Endothelial cell of umbilical vein (primary cell): ENCODE data around the gene RIMBP2. TPM values are rescaled to one million over a fixed set of nuclear protein-coding genes. Genes with fewer than 3 reads are reported as not detected.

Source experiments
- BruUV-seq: library from RNA; stranded (reverse); fragments of 400-500 nt; replicated peaks from 2 replicates; lab custom pipeline; 2021; lab: Mats Ljungman, UMichigan
- CTCF ChIA-PET: fragments of 300-600, 350-600 bp; sonication (Branson Sonifier 250); formaldehyde crosslinking; loops from one replicate; lab custom pipeline; 2021; ENCODE audit warnings: antibody characterized with exemption, inconsistent platforms; lab: Charles Lee
- POLR2A ChIA-PET: fragments of 300-600, 350-600 bp; sonication (Branson Sonifier 250); formaldehyde crosslinking; loops from one replicate; lab custom pipeline; 2021; ENCODE audit warnings: antibody characterized with exemption, inconsistent platforms; lab: Charles Lee
- DNase-seq: peaks from one replicate; pipeline ENCODE4 v3.0.0-alpha.2; 2011; ENCODE audit warnings: low read depth, low spot score
- FAIRE-seq: peaks from 2 replicates; lab custom pipeline; 2011; peaks lifted over from hg19 to GRCh38; lab: Jason Lieb, UNC
- H2AFZ ChIP-seq: 2 replicates; pipeline ENCODE4 v1.6.0; 2012; ENCODE audit warnings: low read depth, low read length, control low read depth, inconsistent platforms
- H3K27ac ChIP-seq: 2 replicates; pipeline ENCODE4 v1.5.1; 2011; ENCODE audit warnings: low read depth, mild to moderate bottlenecking, control low read depth, low read length, moderate library complexity; ENCODE audit not compliant: insufficient read depth
- H3K27me3 ChIP-seq, 2 experiments: 2 replicates each; pipeline versions ENCODE4 v1.6.0 to v1.6.1; 2011; ENCODE audit warnings: low read length in 2 of 2, mixed read lengths in 1 of 2; ENCODE audit not compliant: control insufficient read depth in 2 of 2, insufficient read depth in 2 of 2
- H3K36me3 ChIP-seq, 2 experiments: 2 replicates in 1 of 2; 3 replicates in 1 of 2; pipeline ENCODE4 v1.5.1; 2011; ENCODE audit warnings: low read length in 2 of 2, mild to moderate bottlenecking in 1 of 2, moderate library complexity in 1 of 2; ENCODE audit not compliant: control insufficient read depth in 2 of 2, insufficient read depth in 2 of 2; ENCODE audit errors: extremely low read depth in 1 of 2
- H3K4me1 ChIP-seq: 3 replicates; pipeline ENCODE4 v1.5.1; 2011; ENCODE audit warnings: mild to moderate bottlenecking, low read length; ENCODE audit not compliant: control insufficient read depth, insufficient read depth; ENCODE audit errors: extremely low read depth
- H3K4me2 ChIP-seq: 2 replicates; pipeline ENCODE4 v1.6.1; 2011; ENCODE audit warnings: low read length, control low read depth, mixed read lengths; ENCODE audit not compliant: insufficient read depth
- H3K4me3 ChIP-seq, 3 experiments: fragments of 200-600 bp in 1 of 3; sonication (generic), shearing (Covaris generic) in 1 of 3; replicated peaks in 1 of 3; 2 replicates each; pipeline ENCODE4 v1.5.1; 2011 to 2016; ENCODE audit warnings: control low read depth in 3 of 3, low read length in 3 of 3, mild to moderate bottlenecking in 2 of 3, inconsistent platforms in 1 of 3, low read depth in 1 of 3, moderate library complexity in 1 of 3; ENCODE audit not compliant: insufficient read depth in 1 of 3
- H3K79me2 ChIP-seq: 2 replicates; pipeline ENCODE4 v1.6.0; 2012; ENCODE audit warnings: low read length, inconsistent platforms; ENCODE audit not compliant: control insufficient read depth, insufficient read depth
- H3K9ac ChIP-seq: replicated peaks from 2 replicates; pipeline ENCODE3; 2011; ENCODE audit warnings: low read length, control low read depth; ENCODE audit not compliant: insufficient read depth; ENCODE audit errors: extremely low read depth
- H3K9me1 ChIP-seq: replicated peaks from 3 replicates; pipeline ENCODE4 v1.6.0; 2011; ENCODE audit warnings: mild to moderate bottlenecking, low read length; ENCODE audit not compliant: control insufficient read depth, insufficient read depth; ENCODE audit errors: extremely low read depth
- H3K9me3 ChIP-seq: replicated peaks from 2 replicates; pipeline ENCODE4 v1.5.1; 2012; ENCODE audit warnings: low read length, inconsistent platforms; ENCODE audit not compliant: control insufficient read depth, insufficient read depth
- H4K20me1 ChIP-seq: replicated peaks from 2 replicates; pipeline ENCODE3; 2011; ENCODE audit warnings: mild to moderate bottlenecking, low read length; ENCODE audit not compliant: control insufficient read depth, insufficient read depth; ENCODE audit errors: extremely low read depth
- CTCF ChIP-seq, 2 donors: IDR thresholded peaks; 1 replicate in 1 of 2; 2 replicates in 1 of 2; pipeline ENCODE4 v1.5.1; 2011; ENCODE audit warnings: low read length in 2 of 2, mild to moderate bottlenecking in 2 of 2, moderate library complexity in 2 of 2, control low read depth in 1 of 2, inconsistent platforms in 1 of 2, low read depth in 1 of 2; ENCODE audit not compliant: insufficient read depth in 1 of 2; ENCODE audit errors: extremely low read depth in 1 of 2
- EZH2 ChIP-seq: IDR thresholded peaks from 2 replicates; pipeline ENCODE4 v1.6.1; 2012; ENCODE audit warnings: borderline replicate concordance, low read depth, mild to moderate bottlenecking, moderate library complexity, low read length, inconsistent platforms; ENCODE audit not compliant: severe bottlenecking
- FOS ChIP-seq: IDR thresholded peaks from 2 replicates; pipeline ENCODE4 v1.6.1; 2011; ENCODE audit warnings: mild to moderate bottlenecking, low read length, moderate library complexity, borderline replicate concordance; ENCODE audit not compliant: insufficient read depth
- GATA2 ChIP-seq: IDR thresholded peaks from 2 replicates; pipeline ENCODE4 v1.7.0; 2011; ENCODE audit warnings: low read depth, mild to moderate bottlenecking, moderate library complexity, mixed read lengths, low read length; ENCODE audit not compliant: insufficient read length, insufficient read depth
- JUN ChIP-seq: IDR thresholded peaks from 2 replicates; pipeline ENCODE4 v1.6.1; 2011; ENCODE audit warnings: borderline replicate concordance, low read depth; ENCODE audit not compliant: insufficient read length, insufficient read depth
- MAX ChIP-seq: IDR thresholded peaks from 2 replicates; pipeline ENCODE4 v1.6.1; 2011; ENCODE audit not compliant: insufficient read depth, insufficient read length
- MYC ChIP-seq: IDR thresholded peaks from one replicate; pipeline ENCODE4 v1.6.1; 2011; ENCODE audit warnings: mild to moderate bottlenecking, low read depth, low read length
- POLR2A ChIP-seq: IDR thresholded peaks from 2 replicates; pipeline ENCODE4 v1.6.1; 2012; ENCODE audit warnings: low read depth, mild to moderate bottlenecking, control low read depth, low read length
- POLR2AphosphoS5 ChIP-seq: IDR thresholded peaks from 2 replicates; pipeline ENCODE4 v1.6.1; 2012; ENCODE audit warnings: low read depth, mild to moderate bottlenecking, control low read depth, low read length, moderate library complexity; ENCODE audit not compliant: insufficient read depth
- dilution Hi-C: fragments of 300-500 bp; cut with MboI; formaldehyde crosslinking; loops from one replicate; pipeline ENCODE4 v1.15.0; 2019; ENCODE audit warnings: low sequenced_read_pairs; ENCODE audit not compliant: extremely low pct_ligation_motif_present
- intact Hi-C: fragments of 100-400 bp; cut with micrococcal nuclease; formaldehyde crosslinking; loops from one replicate; pipeline ENCODE4 v1.10.0; 2022
- polyA plus RNA-seq, 4 experiments: library from polyadenylated mRNA; depleted of rRNA in 3 of 4; stranded (reverse) in 3 of 4; unstranded in 1 of 4; fragments of >200 nt; gene quantifications; 2 replicates each; pipeline versions ENCODE4 v1.2.1 to v1.2.3, GENCODE V29; 2011 to 2012; ENCODE audit warnings: missing spikeins in 1 of 4
- total RNA-seq: library from RNA; stranded (reverse); gene quantifications from 2 replicates; pipeline ENCODE4 v1.2.3, GENCODE V29; 2021

RIMBP2 gene
- total and polyA plus RNA-seq, 2 donors (not counting 3 experiments of a cell fraction or from before 2014, with no cell fraction given), result 0.04 TPM; not detected in 1

DNA sequence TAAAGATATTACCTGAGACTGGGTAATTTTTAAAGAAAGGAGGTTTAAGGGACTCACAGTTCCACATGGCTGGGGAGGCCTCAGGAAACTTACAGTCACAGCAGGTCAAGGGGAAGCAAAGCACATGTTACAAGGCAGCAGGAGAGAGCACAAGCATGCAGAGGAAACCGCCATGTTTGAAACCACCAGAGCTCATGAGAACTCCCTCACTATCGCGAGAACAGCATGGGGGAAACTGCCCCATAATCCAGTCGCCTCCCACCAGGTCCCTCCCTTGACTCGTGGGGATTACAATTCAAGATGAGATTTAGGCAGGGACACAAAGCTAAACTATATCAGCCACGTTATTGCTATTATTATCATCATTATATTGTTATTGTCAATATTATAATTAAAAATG, 138.7 kb downstream of the RIMBP2 start:
- intact Hi-C loops, result no loop called here
- CTCF ChIA-PET, result no interaction called here
- peaks cover 4% of the 10 kb centered on the region for H3K9me3 ChIP-seq

More for the DNA sequence above, 138.7 kb downstream of the RIMBP2 start:
- no peaks in the 10 kb centered on the region for H3K79me2 ChIP-seq
- DNase-seq (no peak), FAIRE-seq (no peak)
- no peaks in the 10 kb centered on the region for H3K36me3 ChIP-seq
- no peak overlapping the region for H3K27ac ChIP-seq
- no peaks in the 10 kb centered on the region for H3K4me1 ChIP-seq
- H3K9me1 ChIP-seq, result no peaks in the 10 kb centered on the region
- no peak for TF ChIP-seq GATA2
- TF ChIP-seq MAX, result no peak
- no peak for TF ChIP-seq FOS
- no peak for TF ChIP-seq POLR2AphosphoS5
- no peak for TF ChIP-seq CTCF (IDR thresholded peaks at IDR 0.05; ENCODE audit: extremely low read depth in 1 of 2, insufficient read depth in 1 of 2, low read depth in 1 of 2, low read length in 2 of 2)
- TF ChIP-seq MYC, result no peak
- no peak for TF ChIP-seq POLR2A
- no peak for TF ChIP-seq EZH2
- no peak for TF ChIP-seq JUN
- H3K4me2 ChIP-seq, result no peak overlapping the region
- no peaks in the 10 kb centered on the region for H4K20me1 ChIP-seq
- H3K9ac ChIP-seq, result no peak overlapping the region
- dilution Hi-C loops, result no loop called here
- POLR2A ChIA-PET, result no interaction called here
- BruUV-seq, result no TSS peak
- no peaks in the 10 kb centered on the region for H3K27me3 ChIP-seq
- no peak overlapping the region for H2AFZ ChIP-seq
- no peak overlapping the region for H3K4me3 ChIP-seq
